K562 (cell line): Measurements from ENCODE around the gene BMF. TPM values are rescaled to one million over a fixed set of nuclear protein-coding genes. Genes with fewer than 3 reads are reported as not detected.

Experiments
- CXXC5 ChIP-seq: fragments of 250-450 bp; sonication (Bioruptor Pico); IDR thresholded peaks from 2 replicates; pipeline ENCODE4 v1.8.0; 2022; ENCODE audit warnings: inconsistent platforms, mild to moderate bottlenecking, moderate library complexity
- HDAC8 ChIP-seq: fragments of 450-650 bp; IDR thresholded peaks from 2 replicates; pipeline ENCODE4 v1.6.1; 2016; ENCODE audit warnings: mild to moderate bottlenecking, missing genetic modification characterization, moderate library complexity, missing compliant biosample characterization
- SLC30A9 ChIP-seq: fragments of 250-450 bp; sonication (Bioruptor Pico); IDR thresholded peaks from 2 replicates; pipeline ENCODE4 v1.8.0; 2022; ENCODE audit warnings: mild to moderate bottlenecking, moderate library complexity
- ZFP36 ChIP-seq: fragments of 150-350 bp; IDR thresholded peaks from 2 replicates; pipeline ENCODE4 v1.6.1; 2018; ENCODE audit warnings: low read length, low read depth; ENCODE audit not compliant: partially characterized antibody
- ZFX ChIP-seq: sonication (generic); formaldehyde crosslinking; IDR thresholded peaks from 2 replicates; pipeline ENCODE4 v1.8.0; 2022; ENCODE audit warnings: mild to moderate bottlenecking, missing genetic modification reagents, moderate library complexity
- ZNF23 ChIP-seq: fragments of 250-450 bp; sonication (Bioruptor Pico); IDR thresholded peaks from 2 replicates; pipeline ENCODE4 v1.4.0; 2020; ENCODE audit warnings: mild to moderate bottlenecking
- ZNF41 ChIP-seq: fragments of 250-450 bp; sonication (Bioruptor Pico); conservative IDR thresholded peaks from 2 replicates; pipeline ENCODE4 v1.4.0; 2020; ENCODE audit warnings: mild to moderate bottlenecking
- ZNF584 ChIP-seq: fragments of 200-800 bp; sonication (Bioruptor generic); IDR thresholded peaks from 2 replicates; pipeline ENCODE4 v1.6.1; 2016; ENCODE audit warnings: low read depth, mild to moderate bottlenecking, missing genetic modification characterization, missing compliant biosample characterization
- polyA plus RNA-seq, 8 experiments: library from polyadenylated mRNA; depleted of rRNA in 4 of 8; stranded (reverse) in 5 of 8; unstranded in 3 of 8; fragments of >200 nt; fragmentation: Nextera tagmentation in 2 of 8; fragmentation: Illumina TruSeq in 1 of 8; extraction: Ambion mirVana in 2 of 8; extraction: Trizol in 1 of 8; gene quantifications; 2 replicates each; pipeline versions ENCODE4 v1.2.1 to v1.2.3, GENCODE V29; 2011 to 2014; ENCODE audit warnings: inconsistent platforms in 1 of 8, missing spikeins in 1 of 8
- total RNA-seq, 7 experiments: library from RNA; depleted of rRNA in 6 of 7; stranded (reverse); fragments of >200 nt in 6 of 7; fragmentation: Illumina TruSeq in 2 of 7; extraction: Trizol in 2 of 7; gene quantifications; 2 replicates each; pipeline versions ENCODE4 v1.2.1 to v1.2.3, GENCODE V29; 2011 to 2021; ENCODE audit warnings: low replicate concordance in 1 of 7
- TF ChIP-seq, protein P1 (sequence below): IDR thresholded peaks from 3 replicates; pipeline ENCODE4 v1.6.1; 2011; ENCODE audit warnings: borderline replicate concordance, mild to moderate bottlenecking, moderate library complexity; ENCODE audit not compliant: insufficient read length; ENCODE audit errors: extremely low read depth
- TF ChIP-seq, protein P2 (sequence below), 2 experiments: fragments of 450-650 bp; conservative IDR thresholded peaks; 2 replicates each; pipeline ENCODE4 v1.6.1; 2017; ENCODE audit warnings: mild to moderate bottlenecking in 2 of 2, moderate library complexity in 2 of 2
- TF ChIP-seq, protein P3 (sequence below): sonication (generic); formaldehyde crosslinking; IDR thresholded peaks from 2 replicates; pipeline ENCODE4 v1.5.0; 2020; ENCODE audit warnings: missing genetic modification reagents
- TF ChIP-seq, protein P4 (sequence below): fragments of 250-450 bp; sonication (Bioruptor Pico); IDR thresholded peaks from 2 replicates; pipeline ENCODE4 v1.4.0; 2020; ENCODE audit warnings: mild to moderate bottlenecking, moderate library complexity
- TF ChIP-seq, protein P5 (sequence below): sonication (generic); formaldehyde crosslinking; IDR thresholded peaks from 2 replicates; pipeline ENCODE4 v1.8.1; 2023; ENCODE audit warnings: mild to moderate bottlenecking, missing genetic modification reagents
- TF ChIP-seq, protein P6 (sequence below): IDR thresholded peaks from 2 replicates; pipeline ENCODE4 v1.6.1; 2016; ENCODE audit warnings: missing genetic modification characterization, missing compliant biosample characterization

BMF gene
- total and polyA plus RNA-seq, 9 of the 15 experiments (the other 6 are each of a cell fraction or from before 2014, with no cell fraction given): 0.25 to 0.91 (median 0.59) TPM; not detected in 2

DNA sequence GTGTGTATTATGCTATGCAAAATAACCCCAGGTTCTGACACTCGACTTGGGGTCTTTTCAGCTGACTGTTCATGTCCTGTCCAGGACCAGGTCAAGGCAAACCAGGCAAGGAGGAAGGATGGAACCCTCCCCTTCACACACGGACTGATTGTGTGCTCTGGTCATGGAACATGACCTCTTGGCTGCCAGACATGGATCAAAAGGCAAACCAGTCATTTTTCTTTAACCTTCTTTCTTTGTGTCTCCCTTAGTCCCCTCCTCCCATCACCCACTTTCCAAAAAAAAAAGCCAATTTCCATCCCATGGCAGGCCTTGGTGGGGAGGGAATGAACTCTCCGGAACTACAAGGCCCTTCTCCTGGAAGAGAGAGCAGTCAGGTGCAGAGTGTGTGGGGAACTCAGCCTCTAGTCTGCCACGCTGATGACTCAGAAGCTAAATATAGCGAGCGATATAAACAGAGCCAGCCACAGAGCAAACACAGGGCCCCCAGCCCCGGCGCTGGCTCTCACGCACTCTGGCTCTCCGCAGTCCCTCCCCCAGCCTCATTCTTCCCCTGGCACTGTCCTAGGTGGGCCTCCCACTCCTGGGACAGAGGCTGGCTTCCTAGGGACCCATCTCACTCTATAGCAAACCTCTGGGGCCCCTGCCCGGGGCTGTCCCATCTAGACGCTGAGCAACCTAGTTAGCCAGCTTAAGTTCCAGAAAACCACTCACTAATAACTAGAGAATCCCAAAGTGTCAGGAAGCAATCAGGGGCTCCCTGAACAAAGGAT, 10.0 kb downstream of the BMF start (continued):
- TF ChIP-seq, protein P1, sequence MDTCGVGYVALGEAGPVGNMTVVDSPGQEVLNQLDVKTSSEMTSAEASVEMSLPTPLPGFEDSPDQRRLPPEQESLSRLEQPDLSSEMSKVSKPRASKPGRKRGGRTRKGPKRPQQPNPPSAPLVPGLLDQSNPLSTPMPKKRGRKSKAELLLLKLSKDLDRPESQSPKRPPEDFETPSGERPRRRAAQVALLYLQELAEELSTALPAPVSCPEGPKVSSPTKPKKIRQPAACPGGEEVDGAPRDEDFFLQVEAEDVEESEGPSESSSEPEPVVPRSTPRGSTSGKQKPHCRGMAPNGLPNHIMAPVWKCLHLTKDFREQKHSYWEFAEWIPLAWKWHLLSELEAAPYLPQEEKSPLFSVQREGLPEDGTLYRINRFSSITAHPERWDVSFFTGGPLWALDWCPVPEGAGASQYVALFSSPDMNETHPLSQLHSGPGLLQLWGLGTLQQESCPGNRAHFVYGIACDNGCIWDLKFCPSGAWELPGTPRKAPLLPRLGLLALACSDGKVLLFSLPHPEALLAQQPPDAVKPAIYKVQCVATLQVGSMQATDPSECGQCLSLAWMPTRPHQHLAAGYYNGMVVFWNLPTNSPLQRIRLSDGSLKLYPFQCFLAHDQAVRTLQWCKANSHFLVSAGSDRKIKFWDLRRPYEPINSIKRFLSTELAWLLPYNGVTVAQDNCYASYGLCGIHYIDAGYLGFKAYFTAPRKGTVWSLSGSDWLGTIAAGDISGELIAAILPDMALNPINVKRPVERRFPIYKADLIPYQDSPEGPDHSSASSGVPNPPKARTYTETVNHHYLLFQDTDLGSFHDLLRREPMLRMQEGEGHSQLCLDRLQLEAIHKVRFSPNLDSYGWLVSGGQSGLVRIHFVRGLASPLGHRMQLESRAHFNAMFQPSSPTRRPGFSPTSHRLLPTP: no peak
- TF ChIP-seq, protein P2, sequence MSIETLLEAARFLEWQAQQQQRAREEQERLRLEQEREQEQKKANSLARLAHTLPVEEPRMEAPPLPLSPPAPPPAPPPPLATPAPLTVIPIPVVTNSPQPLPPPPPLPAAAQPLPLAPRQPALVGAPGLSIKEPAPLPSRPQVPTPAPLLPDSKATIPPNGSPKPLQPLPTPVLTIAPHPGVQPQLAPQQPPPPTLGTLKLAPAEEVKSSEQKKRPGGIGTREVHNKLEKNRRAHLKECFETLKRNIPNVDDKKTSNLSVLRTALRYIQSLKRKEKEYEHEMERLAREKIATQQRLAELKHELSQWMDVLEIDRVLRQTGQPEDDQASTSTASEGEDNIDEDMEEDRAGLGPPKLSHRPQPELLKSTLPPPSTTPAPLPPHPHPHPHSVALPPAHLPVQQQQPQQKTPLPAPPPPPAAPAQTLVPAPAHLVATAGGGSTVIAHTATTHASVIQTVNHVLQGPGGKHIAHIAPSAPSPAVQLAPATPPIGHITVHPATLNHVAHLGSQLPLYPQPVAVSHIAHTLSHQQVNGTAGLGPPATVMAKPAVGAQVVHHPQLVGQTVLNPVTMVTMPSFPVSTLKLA (conservative IDR thresholded peaks at IDR 0.05): no peak; a peak in 1 of 4 replicates
- TF ChIP-seq, protein P3, sequence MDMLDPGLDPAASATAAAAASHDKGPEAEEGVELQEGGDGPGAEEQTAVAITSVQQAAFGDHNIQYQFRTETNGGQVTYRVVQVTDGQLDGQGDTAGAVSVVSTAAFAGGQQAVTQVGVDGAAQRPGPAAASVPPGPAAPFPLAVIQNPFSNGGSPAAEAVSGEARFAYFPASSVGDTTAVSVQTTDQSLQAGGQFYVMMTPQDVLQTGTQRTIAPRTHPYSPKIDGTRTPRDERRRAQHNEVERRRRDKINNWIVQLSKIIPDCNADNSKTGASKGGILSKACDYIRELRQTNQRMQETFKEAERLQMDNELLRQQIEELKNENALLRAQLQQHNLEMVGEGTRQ (CRISPR knock-in tag): no peak
- TF ChIP-seq SLC30A9 (CRISPR knock-in tag) (no peak), ZNF41 (CRISPR knock-in tag) (no peak), ZFP36 (no peak), ZFX (CRISPR knock-in tag) (peak; percentile 73), HDAC8 (no peak), ZNF584 (CRISPR knock-in tag) (peak; percentile 72; the same call in 1 of the 2 replicates), CXXC5 (peak; percentile 70), ZNF23 (no peak)
- TF ChIP-seq, protein P4, sequence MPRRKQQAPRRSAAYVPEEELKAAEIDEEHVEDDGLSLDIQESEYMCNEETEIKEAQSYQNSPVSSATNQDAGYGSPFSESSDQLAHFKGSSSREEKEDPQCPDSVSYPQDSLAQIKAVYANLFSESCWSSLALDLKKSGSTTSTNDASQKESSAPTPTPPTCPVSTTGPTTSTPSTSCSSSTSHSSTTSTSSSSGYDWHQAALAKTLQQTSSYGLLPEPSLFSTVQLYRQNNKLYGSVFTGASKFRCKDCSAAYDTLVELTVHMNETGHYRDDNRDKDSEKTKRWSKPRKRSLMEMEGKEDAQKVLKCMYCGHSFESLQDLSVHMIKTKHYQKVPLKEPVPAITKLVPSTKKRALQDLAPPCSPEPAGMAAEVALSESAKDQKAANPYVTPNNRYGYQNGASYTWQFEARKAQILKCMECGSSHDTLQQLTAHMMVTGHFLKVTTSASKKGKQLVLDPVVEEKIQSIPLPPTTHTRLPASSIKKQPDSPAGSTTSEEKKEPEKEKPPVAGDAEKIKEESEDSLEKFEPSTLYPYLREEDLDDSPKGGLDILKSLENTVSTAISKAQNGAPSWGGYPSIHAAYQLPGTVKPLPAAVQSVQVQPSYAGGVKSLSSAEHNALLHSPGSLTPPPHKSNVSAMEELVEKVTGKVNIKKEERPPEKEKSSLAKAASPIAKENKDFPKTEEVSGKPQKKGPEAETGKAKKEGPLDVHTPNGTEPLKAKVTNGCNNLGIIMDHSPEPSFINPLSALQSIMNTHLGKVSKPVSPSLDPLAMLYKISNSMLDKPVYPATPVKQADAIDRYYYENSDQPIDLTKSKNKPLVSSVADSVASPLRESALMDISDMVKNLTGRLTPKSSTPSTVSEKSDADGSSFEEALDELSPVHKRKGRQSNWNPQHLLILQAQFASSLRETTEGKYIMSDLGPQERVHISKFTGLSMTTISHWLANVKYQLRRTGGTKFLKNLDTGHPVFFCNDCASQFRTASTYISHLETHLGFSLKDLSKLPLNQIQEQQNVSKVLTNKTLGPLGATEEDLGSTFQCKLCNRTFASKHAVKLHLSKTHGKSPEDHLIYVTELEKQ (CRISPR knock-in tag): no peak
- TF ChIP-seq, protein P5, sequence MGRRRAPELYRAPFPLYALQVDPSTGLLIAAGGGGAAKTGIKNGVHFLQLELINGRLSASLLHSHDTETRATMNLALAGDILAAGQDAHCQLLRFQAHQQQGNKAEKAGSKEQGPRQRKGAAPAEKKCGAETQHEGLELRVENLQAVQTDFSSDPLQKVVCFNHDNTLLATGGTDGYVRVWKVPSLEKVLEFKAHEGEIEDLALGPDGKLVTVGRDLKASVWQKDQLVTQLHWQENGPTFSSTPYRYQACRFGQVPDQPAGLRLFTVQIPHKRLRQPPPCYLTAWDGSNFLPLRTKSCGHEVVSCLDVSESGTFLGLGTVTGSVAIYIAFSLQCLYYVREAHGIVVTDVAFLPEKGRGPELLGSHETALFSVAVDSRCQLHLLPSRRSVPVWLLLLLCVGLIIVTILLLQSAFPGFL (CRISPR knock-in tag): no peak
- TF ChIP-seq, protein P6, sequence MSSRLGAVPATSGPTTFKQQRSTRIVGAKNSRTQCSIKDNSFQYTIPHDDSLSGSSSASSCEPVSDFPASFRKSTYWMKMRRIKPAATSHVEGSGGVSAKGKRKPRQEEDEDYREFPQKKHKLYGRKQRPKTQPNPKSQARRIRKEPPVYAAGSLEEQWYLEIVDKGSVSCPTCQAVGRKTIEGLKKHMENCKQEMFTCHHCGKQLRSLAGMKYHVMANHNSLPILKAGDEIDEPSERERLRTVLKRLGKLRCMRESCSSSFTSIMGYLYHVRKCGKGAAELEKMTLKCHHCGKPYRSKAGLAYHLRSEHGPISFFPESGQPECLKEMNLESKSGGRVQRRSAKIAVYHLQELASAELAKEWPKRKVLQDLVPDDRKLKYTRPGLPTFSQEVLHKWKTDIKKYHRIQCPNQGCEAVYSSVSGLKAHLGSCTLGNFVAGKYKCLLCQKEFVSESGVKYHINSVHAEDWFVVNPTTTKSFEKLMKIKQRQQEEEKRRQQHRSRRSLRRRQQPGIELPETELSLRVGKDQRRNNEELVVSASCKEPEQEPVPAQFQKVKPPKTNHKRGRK (tag): no peak
